NOMO-1 treated with dmso at 0.1 percent for 144 hours (cell line): ENCODE results near the gene PLA2G4A.
"Not testable (repeated sequence)": the region's sequence is repeated elsewhere in the genome, so short reads cannot be mapped to it uniquely, and the experiment has no call there.

Experiments
- DNase-seq: peaks from one replicate; lab custom pipeline; 2025; ENCODE audit not compliant: unreplicated experiment; lab: John Stamatoyannopoulos, UW

Gene PLA2G4A

DNA sequence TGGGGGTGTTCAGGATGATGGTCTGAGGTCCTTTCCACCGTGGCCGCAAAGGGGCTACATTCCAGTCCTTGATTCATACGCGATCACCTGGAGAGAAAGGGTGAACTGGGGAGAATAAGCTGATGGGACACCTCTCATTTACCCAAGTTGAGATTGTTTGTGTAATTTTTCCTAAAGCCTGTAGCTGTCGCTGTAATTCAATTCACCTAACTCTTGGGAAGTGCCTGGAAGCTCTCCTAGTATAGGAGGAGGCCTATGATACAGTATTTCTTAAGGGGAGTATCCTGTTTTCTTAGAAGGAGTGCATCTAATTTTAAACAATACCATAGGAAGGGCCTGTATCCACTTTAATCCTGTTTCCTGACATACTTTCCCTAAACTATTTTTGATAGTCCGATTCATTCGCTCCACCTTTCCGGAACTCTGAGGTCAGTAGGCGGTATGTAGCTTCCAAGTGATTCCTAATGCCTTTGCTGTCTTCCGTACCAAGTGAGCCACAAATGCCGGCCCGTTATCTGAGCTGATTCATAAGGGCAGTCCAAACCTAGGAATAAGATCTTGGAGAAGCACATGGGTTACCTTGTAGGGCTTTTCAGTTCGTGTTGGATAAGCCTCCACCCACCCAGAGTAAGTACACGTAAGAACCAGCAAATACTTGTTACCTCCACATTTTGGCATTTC is 88.5 kb downstream of the PLA2G4A start:
- not testable (repeated sequence) for DNase-seq

DNA sequence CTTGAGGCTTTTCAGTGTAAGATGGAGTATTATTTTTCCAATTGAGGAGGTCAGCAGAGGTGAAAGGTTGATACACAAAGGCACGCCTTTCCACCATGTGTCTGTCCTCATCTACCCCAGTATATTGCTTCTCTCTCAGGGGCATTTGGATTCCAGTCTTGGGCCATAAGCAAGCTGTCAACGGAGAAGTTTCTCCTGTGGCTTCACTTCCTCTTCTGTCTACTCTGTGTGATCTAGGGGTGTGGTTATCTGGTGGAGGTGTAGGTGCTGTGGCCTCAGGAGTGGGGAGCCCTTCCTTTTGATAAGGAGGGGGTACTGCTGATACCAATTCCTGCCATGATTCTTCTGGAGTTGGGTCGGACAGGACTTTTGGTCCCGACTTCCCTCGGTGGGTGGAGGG is 92.6 kb downstream of the PLA2G4A start:
- DNase-seq: peak; percentile 86

DNA sequence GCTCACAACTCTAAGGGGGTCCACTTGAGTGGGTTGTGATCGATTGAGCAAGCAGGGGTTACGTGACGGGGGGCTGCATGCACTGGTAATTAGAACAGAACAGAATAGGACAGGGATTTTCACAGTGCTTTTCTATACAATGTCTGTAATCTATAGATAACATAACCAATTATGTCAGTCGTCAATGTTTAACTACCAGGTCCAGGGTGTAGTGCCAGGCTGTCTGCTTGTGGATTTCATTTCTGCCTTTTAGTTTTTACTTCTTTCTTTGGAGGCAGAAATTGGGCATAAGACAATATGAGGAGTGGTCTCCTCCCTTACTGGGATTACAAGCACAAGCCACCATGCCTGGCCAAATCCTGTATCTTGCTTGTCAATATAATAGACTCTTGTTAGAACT is 94.1 kb downstream of the PLA2G4A start:
- not testable (repeated sequence) for DNase-seq

DNA sequence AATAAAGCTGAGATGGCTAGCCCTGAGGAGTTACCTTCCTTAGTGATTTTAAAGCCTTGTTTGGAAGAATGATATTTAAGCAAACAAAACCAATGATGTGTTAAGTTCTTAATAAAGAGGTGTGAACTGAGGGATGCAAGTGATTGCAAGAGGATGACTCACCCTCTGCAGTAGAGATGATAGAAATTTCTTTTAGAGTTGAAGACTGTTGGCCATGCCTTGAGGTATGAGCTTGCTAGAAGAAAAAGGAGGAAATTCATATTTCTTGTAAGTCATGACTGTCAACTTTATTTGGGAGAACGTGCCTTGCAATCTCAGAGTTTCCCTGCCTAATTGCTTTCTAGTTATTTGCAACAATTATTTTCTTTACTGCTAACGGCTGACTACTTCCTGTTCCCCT is 94.7 kb downstream of the PLA2G4A start:
- DNase-seq: peak; percentile 75

DNA sequence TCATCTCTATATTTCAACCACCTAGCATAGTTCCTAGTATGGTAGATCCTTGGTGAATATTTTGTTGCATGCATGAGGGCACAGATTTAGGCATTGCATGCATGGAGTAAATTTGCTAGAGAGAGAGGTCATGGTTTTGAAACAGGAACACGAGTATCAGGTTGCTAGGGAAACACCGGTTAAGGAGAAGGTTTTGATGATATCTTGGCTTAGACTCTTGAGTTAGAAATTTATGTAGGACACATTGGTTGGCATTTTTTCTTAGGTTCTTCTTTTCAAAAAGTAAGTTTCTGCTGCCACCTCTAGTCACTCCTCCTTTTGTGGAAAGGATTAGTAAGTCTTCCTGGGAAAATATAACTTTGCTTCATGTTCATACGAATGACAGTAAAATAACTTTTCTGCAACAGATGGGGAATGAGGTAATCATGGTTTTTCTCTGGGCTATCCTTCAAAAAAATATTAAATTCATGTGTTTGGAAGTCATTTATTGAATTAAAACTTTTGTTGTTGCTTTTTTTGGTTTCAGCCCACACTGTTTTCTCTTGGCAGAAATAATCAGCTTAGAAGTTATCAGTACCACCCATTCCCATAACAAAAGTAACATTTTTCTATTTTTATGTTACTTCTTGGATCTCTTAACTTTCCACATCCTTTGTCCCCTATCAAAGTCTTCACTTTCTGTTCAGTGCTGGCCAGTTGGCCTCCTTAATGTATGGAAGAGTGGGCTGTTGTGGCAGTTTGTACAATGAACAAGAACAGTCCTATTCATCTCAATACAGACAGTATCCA is 97.3 kb downstream of the PLA2G4A start:
- no peak for DNase-seq

DNA sequence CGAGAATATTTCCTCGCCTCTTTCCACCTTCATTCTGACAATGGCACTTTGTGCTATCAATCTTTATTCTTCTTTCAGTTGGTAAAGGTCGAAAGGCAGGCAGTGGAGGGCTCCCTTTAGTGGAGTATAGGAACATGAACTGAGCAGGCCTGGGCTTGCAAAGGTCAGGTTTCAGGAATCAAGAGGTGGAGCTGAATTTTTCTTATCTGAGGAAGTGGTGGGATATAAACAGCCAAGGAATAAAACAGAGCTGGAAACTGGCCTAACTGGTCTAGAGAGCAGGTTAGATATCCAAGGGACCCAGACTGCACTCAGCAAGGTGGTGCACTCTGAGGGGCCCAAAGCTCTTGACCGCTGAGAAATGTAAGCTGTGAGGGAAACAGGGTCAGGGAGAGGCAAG is 99.1 kb downstream of the PLA2G4A start:
- no peak for DNase-seq

DNA sequence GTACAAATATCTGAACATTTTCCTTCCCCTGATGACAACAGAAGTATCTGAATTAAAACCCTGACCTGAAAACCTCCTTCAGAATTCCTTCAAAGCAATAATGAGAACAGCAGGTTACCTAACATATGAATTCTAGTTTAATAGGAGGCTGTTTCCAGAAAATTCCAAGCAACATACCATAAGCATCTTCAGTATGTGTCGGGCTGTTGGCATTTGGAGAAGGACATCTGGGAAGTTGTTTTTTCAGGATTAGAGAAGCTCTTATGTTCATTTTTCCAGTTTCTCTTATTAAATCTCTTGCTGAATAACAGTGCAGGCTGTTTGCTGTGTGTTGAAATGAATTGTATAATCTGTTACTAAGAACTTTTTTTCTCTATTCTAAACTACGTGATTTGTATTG is 101.5 kb downstream of the PLA2G4A start:
- DNase-seq: no peak

DNA sequence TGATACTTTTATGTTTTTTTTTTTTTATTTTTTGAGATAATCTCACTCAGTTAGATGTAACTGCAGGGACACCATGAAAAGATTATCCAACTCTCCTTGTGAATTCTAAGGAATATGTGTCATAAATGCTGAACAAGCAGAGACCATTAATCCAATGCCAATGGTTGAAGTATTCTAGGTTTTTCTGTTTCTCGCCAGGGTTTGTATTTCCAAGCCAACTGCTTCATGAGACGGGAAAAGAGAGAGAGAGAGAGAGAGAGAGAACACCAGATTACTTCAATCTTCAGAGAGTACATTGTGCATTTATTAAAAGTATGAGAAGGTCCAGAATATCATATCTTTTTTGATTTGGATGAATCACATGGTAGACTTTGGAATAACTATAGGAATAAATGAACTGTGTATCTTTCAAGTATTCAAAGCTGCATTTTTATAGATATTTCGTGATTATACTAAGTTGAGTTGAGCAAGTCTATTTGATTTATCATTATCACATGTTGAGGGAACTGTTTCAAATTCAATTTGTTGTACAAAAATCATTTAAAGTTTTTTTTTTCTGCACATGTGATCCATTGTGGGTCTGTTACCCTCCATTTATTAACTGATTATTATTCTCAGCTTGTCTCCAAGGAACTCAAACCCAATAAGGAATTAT is 108.4 kb downstream of the PLA2G4A start:
- DNase-seq: no peak

DNA sequence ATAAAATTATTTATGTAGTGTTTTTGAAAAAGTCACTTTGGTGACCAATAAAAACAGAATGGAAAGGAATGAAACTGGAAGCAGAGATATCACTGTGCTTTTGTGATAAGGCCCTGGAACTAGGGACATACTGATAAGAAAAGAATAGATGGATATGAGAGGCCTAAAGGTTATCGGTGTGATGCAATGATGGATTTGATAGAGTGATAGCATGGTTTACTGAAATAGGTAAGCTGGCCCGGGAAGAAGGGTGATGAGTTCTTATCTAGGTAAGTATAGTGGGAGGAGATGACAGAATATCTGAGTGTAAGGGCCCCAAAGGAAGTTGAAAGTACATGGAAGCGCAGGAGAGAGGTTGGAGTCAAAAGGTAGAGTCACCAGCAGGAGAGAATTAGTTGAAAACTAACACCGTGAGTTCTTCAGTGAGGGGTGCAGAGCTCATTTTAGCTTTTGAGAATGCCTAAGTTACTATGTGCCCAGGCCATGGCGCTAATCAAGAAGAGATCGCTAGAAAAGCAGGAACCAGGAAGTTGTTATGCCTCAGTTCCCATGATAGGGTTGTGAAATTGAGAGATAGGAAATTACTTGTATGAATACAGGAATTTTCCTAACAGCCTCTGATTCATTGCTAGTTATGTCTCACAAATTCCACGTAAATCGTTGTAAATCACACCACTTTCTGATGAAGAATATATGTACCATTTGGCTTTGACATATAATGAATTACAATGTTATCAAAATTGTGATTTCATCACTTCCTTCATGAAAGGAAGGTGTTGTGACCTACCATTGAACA is 115.3 kb downstream of the PLA2G4A start:
- DNase-seq: no peak

DNA sequence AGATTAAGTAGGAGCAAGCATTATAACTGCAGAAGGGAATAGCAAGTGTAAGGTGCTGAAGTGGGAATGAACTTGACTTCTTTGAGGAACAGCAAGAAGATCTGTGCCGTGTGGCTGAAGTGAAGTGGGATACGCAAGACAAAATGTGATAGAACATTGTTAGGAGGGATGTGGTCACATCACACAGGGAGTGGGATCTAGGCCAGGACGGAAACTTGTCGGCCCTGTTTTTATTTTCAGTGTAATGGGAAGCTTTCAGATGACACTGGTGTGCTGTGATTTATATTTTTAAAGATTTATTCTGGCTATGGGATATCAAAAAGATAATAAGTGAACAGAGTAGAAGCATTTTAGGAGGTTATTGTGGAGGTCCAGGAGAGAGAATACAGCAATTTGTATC is 116.4 kb downstream of the PLA2G4A start:
- no peak for DNase-seq

DNA sequence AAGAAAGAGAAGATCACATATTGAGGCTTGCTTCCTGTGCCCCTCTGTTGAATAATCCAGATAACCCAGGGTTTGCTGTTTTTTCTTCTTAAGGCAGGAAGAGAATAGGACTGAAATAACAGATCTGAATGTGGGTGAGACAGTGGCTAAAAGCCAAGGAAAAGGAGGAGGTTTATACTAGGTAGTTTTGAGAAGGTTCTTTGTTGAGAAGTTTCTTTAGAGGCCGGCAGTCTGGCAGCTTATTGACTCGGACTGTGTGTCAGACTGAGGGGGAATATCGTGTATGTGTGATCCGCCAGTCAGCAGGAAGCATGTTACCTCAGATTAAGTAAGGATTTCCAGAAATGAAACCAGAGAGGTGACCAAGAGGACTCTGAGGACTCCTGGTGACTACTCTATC is 119.8 kb downstream of the PLA2G4A start:
- no peak for DNase-seq

DNA sequence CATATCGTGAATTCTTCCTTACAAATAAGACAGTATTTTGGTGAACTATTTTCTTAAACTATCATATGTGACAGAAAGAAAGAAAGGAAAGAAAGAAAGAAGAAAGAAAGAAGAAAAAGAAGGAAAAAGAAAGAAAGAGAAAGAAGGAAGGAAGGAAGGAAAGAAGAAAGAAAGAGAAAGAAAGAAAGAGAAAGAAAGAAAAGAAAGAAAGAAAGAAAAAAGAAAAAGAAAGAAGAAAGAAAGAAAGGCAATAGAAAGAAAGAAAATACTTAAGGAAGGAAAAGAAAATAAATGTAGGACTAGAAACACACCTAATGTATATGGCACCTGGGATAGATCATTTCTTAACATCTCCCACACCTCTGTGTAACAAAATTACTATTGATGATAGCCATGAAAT is 120.4 kb downstream of the PLA2G4A start:
- DNase-seq: no peak

DNA sequence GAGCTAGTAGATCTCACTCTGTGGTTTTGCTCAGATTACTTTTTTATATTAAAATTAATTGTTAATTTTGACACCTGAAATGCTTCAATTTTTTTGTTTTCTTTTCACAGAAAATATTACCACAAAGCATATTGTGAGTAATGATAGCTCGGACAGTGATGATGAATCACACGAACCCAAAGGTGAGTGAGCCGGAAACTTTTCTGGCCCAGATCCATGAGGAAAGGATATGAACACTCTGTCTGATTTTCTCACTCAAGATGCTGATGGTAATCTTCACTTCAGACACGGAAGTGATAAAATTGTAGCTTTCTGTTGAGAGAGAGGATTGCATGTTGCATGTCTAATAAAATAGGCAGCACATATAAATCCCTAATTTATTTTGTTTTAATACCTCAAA is 121.8 kb downstream of the PLA2G4A start:
- no peak for DNase-seq

DNA sequence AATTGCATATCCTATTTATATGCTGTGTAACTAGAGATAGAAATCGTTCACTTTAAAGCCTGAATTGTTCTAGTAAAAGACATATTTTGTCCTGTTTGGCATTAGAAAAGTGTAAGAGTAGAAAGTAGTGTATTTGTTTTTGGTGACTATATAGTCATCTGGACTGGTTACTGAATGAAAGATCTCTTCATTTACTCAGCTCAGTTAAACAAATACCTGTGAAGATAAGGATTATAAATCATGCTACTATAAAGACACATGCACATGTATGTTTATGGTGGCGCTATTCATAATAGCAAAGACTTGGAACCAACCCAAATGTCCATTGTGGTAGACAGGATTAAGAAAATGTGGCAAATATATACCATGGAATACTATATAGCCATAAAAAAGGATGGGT is 125.1 kb downstream of the PLA2G4A start:
- no peak for DNase-seq

DNA sequence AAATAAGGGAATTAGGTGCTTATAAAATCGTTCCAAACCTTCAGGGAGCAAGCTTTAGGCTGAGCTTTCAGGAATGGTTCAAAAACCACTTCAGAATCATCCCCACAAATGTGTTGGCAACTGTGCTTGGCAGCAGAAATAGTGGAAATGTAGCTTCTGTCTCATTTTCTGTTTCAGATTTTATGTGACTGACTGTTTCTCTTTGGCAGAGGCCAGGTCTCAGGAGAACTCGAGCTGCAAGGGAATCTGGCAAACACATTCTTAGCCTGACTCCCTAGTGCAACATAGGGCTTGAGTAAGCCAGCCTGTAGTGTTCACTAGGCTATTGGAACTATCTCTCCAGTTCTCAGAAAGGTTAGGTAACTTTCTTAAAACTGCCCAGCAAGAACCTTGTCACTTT is 128.6 kb downstream of the PLA2G4A start:
- no peak for DNase-seq

DNA sequence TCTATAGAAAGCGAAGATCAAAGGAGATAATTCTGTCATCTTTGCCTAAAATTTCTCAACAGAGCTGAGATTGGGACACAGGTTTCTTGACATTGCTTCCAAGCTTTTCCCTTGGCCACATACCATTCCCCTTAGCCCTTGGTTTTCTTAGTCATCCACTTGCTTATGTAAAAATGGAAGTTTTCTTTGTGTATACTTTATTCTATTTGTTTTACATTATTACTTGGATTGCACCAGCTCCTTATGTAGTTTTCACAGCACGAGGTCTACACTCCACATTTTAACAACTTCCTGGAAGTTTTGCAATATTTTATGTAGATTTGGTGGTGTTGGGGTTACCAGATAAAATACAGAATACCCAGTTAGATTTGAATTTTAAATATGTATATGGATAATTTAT is 129.8 kb downstream of the PLA2G4A start:
- DNase-seq: no peak

DNA sequence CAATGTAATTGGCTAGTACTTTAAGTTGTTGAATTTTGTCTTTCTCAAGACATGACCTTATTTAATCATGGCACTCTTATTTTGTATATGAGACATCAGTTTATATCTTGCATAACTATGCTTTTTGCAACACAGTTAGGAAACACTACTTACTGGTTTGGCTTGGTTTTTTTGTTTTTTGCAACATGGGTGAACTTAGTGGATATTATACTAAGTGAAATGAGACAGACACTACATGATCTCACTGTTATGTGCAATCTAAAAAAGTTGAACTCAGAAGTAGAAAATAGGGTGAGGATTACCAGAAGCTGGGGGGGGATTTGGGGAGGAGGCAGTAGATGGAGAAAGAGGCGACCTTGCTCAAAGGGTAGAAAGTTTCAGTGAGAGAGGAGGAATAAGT is 132.1 kb downstream of the PLA2G4A start:
- no peak for DNase-seq

DNA sequence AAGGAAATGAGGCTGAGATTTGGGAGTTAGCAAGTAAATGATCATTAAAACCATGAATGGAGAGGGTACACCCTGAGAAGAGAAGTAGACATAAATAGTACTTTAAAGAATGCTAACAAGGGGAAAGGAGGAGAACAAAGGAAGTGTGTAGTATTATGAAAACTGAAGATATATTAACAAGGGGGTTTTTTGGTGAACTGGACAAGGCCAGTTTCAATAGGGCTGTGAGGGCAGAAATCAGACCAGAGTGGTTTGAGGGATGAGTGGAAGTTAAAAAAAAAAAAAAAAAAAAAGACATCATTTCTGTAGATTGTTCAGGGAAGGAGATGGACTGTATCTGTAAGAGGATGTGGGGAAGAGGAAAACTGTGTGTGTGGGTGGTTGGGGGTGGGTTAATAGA is 137.1 kb downstream of the PLA2G4A start:
- no peak for DNase-seq

DNA sequence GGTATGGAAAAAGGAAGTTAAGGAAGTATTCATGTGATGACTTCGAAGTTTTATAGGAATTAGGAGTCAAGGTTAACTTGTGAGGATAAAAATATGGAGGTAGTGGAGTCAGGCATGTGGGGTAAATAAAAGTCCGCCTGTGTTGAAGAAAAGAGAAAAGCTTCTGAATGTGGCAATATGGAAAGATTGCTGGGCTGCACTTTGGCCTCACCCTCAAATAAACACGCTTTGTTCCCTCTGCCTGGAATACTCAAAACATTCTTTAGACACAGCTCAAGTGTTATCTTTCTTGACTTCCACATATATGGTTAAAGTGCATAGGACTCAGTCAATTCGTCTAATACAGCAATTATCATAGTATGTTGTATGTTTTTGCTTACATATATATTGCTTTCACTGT is 137.7 kb downstream of the PLA2G4A start:
- no peak for DNase-seq

DNA sequence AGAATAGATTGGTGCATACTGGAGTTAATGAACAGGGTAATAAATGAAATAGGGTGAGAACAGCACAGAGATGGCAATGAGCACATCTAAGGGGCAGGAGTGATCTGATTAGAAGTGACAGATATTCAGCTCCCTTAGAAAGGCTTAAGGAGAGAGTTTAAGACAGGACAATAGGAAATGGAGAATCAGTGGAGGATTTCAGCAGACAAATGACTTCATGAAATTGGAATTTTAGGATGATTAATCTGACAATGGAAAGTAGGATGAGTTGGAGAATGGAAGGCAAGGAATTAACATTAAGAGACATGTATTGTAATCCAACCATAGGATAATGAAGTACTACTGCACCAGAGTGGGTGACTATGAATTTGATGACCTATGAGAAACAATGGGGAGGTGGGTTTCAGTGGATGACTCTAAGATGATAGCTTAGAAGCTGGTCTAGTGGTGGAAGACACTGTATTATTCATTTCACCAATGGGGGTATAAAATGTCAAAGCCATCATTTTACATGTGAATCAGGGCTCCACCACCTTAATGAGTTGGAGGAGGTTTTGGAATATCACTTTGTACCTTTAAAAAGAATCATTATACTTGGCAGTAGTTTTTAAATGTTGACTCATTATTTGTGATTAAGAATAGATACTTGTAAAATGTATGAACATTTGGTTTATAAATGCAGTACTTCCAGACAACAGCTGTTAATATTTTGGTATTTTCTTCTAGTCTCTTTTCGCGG is 139.1 kb downstream of the PLA2G4A start:
- DNase-seq: no peak

DNA sequence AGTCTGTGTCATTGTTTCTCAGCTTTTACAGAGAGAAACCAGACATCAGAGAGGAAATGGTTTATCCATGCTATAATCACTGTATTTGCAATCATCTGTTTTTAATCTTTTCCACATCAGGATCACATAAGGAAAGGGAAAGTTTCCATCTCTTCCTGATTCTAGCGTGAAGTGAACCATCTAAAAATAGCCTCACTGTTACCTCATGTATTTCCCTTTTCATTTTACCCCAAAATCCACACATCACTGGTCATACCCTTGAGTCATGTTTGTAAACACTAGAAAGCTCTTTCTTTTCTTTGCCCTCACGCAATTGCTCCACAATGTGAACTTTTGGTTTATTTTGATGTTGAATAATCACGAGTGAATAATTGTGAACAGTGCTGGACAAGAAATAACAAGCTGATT is 146.0 kb downstream of the PLA2G4A start:
- no peak for DNase-seq
